Colonic mucosa (tissue), 4 donors: ENCODE measurements around the gene PTPRN2. TPM values are rescaled to one million over a fixed set of nuclear protein-coding genes. Genes with fewer than 3 reads are reported as not detected.

ENCODE experiments used
- DNase-seq: peaks from one replicate; pipeline ENCODE4 v3.0.0-alpha.2; 2020
- H3K27ac ChIP-seq: fragments of 200-600 bp; one replicate; pipeline ENCODE4 v1.8.0; 2021
- H3K27me3 ChIP-seq: fragments of 200-600 bp; one replicate; pipeline ENCODE4 v1.8.0; 2021
- H3K36me3 ChIP-seq: fragments of 200-600 bp; one replicate; pipeline ENCODE4 v1.8.0; 2021
- H3K4me1 ChIP-seq: fragments of 200-600 bp; one replicate; pipeline ENCODE4 v1.8.0; 2021; ENCODE audit warnings: mild to moderate bottlenecking
- H3K4me3 ChIP-seq: fragments of 200-600 bp; one replicate; pipeline ENCODE4 v1.8.0; 2021
- H3K9ac ChIP-seq, 2 donors: one replicate each; pipeline ENCODE4 v1.7.0; 2013; ENCODE audit warnings: control low read depth in 2 of 2, low read depth in 2 of 2, low read length in 2 of 2
- H3K9me3 ChIP-seq: fragments of 200-600 bp; one replicate; pipeline ENCODE4 v1.8.0; 2021
- CTCF ChIP-seq: fragments of 200-600 bp; IDR thresholded peaks from one replicate; pipeline ENCODE4 v1.8.0; 2022; ENCODE audit warnings: antibody characterized with exemption, mild to moderate bottlenecking
- intact Hi-C: fragments of 100-400 bp; cut with DNase I; formaldehyde crosslinking; loops from one replicate; pipeline ENCODE4 v1.14.1; 2022
- total RNA-seq, 2 donors: library from RNA; stranded (reverse); fragmentation: NEBNext Ultra II Directional in 1 of 2; extraction: Animal tissue kit (Norgen Biotek cat#: 25700) in 1 of 2; gene quantifications; one replicate each; pipeline ENCODE4 v1.2.1, GENCODE V29; 2021
- donor health status: healthy.
- donor health status: DM: no; HTN: no; CAD: no.
- donor health status: DM: no; HTN: no; CAD: no.

Gene PTPRN2
- total RNA-seq, 2 donors from 2014 or later = 14.7 to 21.6 TPM

DNA sequence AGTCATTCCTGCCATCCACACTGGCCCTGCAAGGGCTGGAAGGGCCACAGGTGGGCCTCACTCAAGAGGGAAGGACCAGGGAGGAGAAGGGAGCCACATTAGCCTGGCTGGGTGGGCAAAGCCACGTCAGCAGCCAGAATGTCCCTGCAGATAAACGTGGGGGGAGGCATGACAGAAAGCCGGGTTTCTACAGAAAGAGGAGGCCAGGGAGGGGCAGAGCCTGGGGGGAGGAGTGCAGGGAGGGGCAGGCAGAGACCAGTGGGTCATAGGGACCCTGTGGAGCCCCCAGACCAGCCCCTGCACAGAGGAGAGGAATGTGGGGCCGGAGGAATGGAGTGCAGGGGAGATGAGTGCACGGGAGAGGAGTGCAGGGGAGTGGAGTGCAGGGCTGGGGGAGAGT lies 590.2 kb downstream of the PTPRN2 start:
- H3K27ac ChIP-seq = no peak overlapping the region
- no peaks in the 10 kb centered on the region for H3K4me1 ChIP-seq
- H3K36me3 ChIP-seq = no peaks in the 10 kb centered on the region
- intact Hi-C loops = no loop called here
- TF ChIP-seq CTCF = no peak
- no peak for DNase-seq
- H3K4me3 ChIP-seq = no peak overlapping the region
- no peak overlapping the region for H3K9ac ChIP-seq
- H3K27me3 ChIP-seq = no peaks in the 10 kb centered on the region
- no peaks in the 10 kb centered on the region for H3K9me3 ChIP-seq

DNA sequence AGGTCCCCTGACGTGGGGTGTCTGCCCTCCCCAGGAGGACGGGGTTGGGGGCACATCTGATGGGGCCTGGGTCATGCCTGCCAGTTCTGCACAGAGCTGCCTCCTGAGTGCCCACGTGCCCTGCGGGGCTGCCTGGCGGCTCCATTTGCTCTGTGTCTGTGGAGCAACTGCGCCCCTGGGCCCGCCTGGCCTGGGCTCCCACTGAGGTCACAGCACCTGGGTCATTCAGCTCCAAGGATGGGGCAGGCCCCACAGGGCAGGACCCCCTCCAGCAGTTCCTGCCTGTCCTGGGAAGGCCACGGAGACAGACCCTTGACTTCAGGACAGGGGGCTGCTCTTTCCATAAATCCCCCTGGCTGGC lies 590.6 kb downstream of the PTPRN2 start:
- H3K27ac ChIP-seq = no peak overlapping the region
- no peak overlapping the region for H3K9ac ChIP-seq
- H3K4me3 ChIP-seq = no peak overlapping the region
- intact Hi-C loops = no loop called here
- TF ChIP-seq CTCF = no peak
- H3K4me1 ChIP-seq = no peaks in the 10 kb centered on the region
- H3K9me3 ChIP-seq = no peaks in the 10 kb centered on the region
- no peaks in the 10 kb centered on the region for H3K27me3 ChIP-seq
- no peaks in the 10 kb centered on the region for H3K36me3 ChIP-seq
- no peak for DNase-seq

- H3K9ac ChIP-seq = no peak overlapping the region
- no peak for DNase-seq
- no peak overlapping the region for H3K27ac ChIP-seq
- no peak for TF ChIP-seq CTCF
- no peaks in the 10 kb centered on the region for H3K4me1 ChIP-seq
- H3K27me3 ChIP-seq = no peaks in the 10 kb centered on the region
- no peaks in the 10 kb centered on the region for H3K9me3 ChIP-seq
- intact Hi-C loops = no loop called here
- H3K36me3 ChIP-seq = no peaks in the 10 kb centered on the region
- no peak overlapping the region for H3K4me3 ChIP-seq
Observed at GRCh38 chr7:157996359-157997079, 591.1 kb downstream of the PTPRN2 start.

DNA sequence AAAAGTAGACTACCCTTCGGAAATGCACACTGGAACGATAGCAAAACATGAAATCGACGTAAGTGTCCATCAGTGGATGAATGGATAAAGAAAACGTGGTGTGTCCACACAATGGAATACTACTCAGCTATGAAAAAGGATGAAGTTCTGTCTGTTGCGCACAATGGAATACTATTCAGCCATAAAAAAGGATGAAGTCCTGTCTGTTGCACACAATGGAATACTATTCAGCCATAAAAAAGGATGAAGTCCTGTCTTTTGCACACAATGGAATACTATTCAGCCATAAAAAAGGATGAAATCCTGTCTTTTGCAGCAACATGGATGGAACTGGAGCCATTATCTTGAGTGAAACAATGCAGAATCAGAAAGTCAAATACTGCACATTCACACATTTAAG lies 591.8 kb downstream of the PTPRN2 start:
- no peak for TF ChIP-seq CTCF
- Histone ChIP-seq H3K36me3 (no peaks in the 10 kb centered on the region), H3K27ac (no peak overlapping the region), H3K4me1 (no peaks in the 10 kb centered on the region), H3K9me3 (no peaks in the 10 kb centered on the region), H3K27me3 (no peaks in the 10 kb centered on the region), H3K9ac (no peak overlapping the region), H3K4me3 (no peak overlapping the region)
- no peak for DNase-seq
- intact Hi-C loops = no loop called here

DNA sequence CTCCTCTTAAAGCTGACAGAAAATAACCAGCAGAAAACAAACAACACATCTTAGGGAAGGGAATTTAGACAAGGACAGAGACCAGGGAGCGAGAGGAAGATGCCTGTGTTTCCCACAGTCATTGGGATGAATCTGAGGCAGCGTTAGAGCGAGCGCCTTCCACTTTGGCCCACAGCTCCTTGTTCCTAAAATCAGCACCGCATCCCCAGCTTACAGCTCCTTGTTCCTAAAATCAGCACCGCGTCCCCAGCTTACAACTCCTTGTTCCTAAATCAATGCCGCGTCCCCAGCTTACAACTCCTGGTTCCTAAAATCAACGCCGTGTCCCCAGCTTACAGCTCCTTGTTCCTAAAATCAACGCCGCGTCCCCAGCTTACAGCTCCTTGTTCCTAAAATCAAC lies 593.3 kb downstream of the PTPRN2 start:
- no peak overlapping the region for H3K27ac ChIP-seq
- H3K4me1 ChIP-seq = no peaks in the 10 kb centered on the region
- intact Hi-C loops = no loop called here
- no peak overlapping the region for H3K9ac ChIP-seq
- no peaks in the 10 kb centered on the region for H3K9me3 ChIP-seq
- no peaks in the 10 kb centered on the region for H3K36me3 ChIP-seq
- DNase-seq = no peak
- no peak overlapping the region for H3K4me3 ChIP-seq
- TF ChIP-seq CTCF = no peak
- H3K27me3 ChIP-seq = no peaks in the 10 kb centered on the region
